Immature natural killer cell (primary cell): ENCODE measurements around the gene HCFC1. TPM values are rescaled to one million over a fixed set of nuclear protein-coding genes. Genes with fewer than 3 reads are reported as not detected.

Experiments
- DNase-seq, 3 donors: peaks; one replicate each; pipeline ENCODE4 v3.0.0; 2022; ENCODE audit warnings: mixed read lengths in 1 of 3
- H3K27ac Mint-ChIP-seq, 6 donors: one replicate each; pipeline ENCODE4 v1.8.0; 2020; ENCODE audit warnings: mixed read lengths in 6 of 6, mild to moderate bottlenecking in 5 of 6, inconsistent platforms in 4 of 6, moderate library complexity in 3 of 6
- H3K27me3 Mint-ChIP-seq, 3 donors: one replicate each; pipeline ENCODE4 v1.8.0; 2020 to 2021; ENCODE audit warnings: low read depth in 3 of 3, mild to moderate bottlenecking in 3 of 3, mixed read lengths in 3 of 3, moderate library complexity in 3 of 3, inconsistent platforms in 1 of 3
- H3K36me3 Mint-ChIP-seq, 3 donors: one replicate each; pipeline ENCODE4 v1.8.0; 2020; ENCODE audit warnings: mixed read lengths in 3 of 3, inconsistent platforms in 2 of 3, mild to moderate bottlenecking in 2 of 3
- H3K4me1 Mint-ChIP-seq, 2 donors: one replicate each; pipeline ENCODE4 v1.8.0; 2020; ENCODE audit warnings: inconsistent platforms in 2 of 2, mild to moderate bottlenecking in 2 of 2, mixed read lengths in 2 of 2, moderate library complexity in 1 of 2
- H3K4me3 Mint-ChIP-seq, 5 donors: one replicate each; pipeline ENCODE4 v1.8.0; 2020; ENCODE audit warnings: mild to moderate bottlenecking in 5 of 5, mixed read lengths in 5 of 5, inconsistent platforms in 3 of 5, moderate library complexity in 3 of 5
- H3K9me3 Mint-ChIP-seq, 6 donors: one replicate each; pipeline ENCODE4 v1.8.0; 2020; ENCODE audit warnings: mild to moderate bottlenecking in 6 of 6, mixed read lengths in 6 of 6, inconsistent platforms in 4 of 6, moderate library complexity in 3 of 6
- polyA plus RNA-seq, 3 donors: library from polyadenylated mRNA; unstranded; fragments of 300-500 nt; fragmentation: Illumina TruSeq; gene quantifications; one replicate each; pipeline ENCODE4 v1.2.3, GENCODE V29; 2021

The HCFC1 gene
- polyA plus RNA-seq, 3 donors from 2014 or later, result 1.0 to 14.6 (median 2.9) TPM

DNA sequence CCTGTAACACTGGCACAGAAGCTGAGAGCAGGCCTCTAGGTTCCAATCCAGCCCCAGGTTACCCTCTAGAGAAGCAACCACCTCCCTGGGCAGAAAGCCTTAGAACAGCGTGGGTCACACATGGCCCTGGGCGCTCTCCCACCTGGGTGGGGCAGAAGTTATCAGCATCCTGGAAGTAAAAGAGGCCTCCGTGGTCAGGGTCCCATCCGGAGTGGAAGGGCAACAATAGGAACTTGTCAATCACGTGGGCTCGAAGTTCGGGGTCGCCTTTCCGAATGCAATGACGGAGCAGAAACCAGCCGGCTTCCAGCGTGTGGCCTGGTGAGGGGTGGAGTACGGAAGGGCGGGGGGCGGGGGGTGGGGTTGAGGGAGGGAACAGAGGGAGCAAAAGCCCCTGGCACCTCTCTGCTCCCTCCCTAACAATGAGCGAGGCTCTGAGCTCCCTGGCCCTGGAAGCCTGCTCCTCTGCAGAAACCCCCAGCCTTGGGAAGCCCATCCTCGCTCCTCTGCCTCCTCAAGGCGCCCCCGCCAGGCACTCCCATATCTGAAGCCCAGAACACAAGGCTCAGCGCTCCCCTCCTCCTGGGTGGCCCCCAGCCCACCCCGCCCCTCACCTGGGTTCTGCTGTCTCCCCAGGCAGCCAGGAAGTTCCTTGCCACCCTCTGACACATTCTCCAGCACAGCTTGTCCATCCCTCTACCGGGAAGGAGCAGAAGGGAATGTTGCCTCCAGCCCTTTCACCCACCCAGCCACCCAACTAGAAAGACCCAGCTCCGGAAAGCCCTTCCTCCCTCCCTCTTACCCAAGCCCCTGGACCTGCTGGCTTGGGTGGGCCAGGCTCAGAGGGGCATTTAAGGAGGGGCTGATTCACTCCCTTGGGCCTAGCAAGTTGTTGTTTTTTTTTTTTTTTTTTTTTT lies 30.0 kb downstream of the HCFC1 start:
- peaks cover 5 to 15% of the 10 kb centered on the region in 2 donors for H3K4me1 Mint-ChIP-seq
- no peak overlapping the region for H3K27ac Mint-ChIP-seq
- DNase-seq, result no peak
- H3K4me3 Mint-ChIP-seq, result peak overlapping the region in 3 of 5 donors; percentile 54 to 69 (median 55)
- no peaks in the 10 kb centered on the region for H3K36me3 Mint-ChIP-seq
- no peaks in the 10 kb centered on the region for H3K9me3 Mint-ChIP-seq
- peaks cover 0 to 9% (median 0%) of the 10 kb centered on the region in 3 donors for H3K27me3 Mint-ChIP-seq

DNA sequence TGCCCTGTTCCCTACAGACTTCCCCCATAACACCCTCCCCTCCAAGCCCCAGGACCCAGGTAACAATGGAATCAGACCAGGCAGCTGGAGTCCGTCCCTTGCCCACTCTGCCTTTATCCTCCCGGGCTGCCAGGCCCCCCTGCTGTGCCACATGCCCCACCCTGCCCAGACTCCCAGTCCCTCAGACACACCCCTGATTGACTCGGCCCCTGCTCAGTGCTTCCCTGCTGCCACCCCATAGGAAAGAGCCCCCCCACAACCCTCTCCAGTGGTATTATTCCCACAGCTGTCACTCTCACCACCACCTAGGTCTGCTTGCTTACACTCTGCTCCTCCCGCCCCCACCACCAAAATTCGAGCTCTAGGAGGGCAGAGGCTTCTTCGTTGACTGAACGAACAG lies 32.0 kb downstream of the HCFC1 start:
- Mint-ChIP-seq H3K27me3 (peaks cover 0 to 7% (median 0%) of the 10 kb centered on the region in 3 donors), H3K4me3 (no peak overlapping the region), H3K27ac (no peak overlapping the region), H3K36me3 (no peaks in the 10 kb centered on the region), H3K9me3 (no peaks in the 10 kb centered on the region), H3K4me1 (peaks cover 5 to 15% of the 10 kb centered on the region in 2 donors)
- no peak for DNase-seq

GRCh38 chrX:153938226-153938786 lies 33.3 kb downstream of the HCFC1 start:
- H3K36me3 Mint-ChIP-seq, result no peaks in the 10 kb centered on the region
- no peak for DNase-seq
- H3K27me3 Mint-ChIP-seq, result peaks cover 0 to 8% (median 0%) of the 10 kb centered on the region in 3 donors
- H3K27ac Mint-ChIP-seq, result no peak overlapping the region
- H3K4me1 Mint-ChIP-seq, result peaks cover 14 to 20% of the 10 kb centered on the region in 2 donors
- no peak overlapping the region for H3K4me3 Mint-ChIP-seq
- no peaks in the 10 kb centered on the region for H3K9me3 Mint-ChIP-seq

- H3K4me1 Mint-ChIP-seq, result peaks cover 14 to 20% of the 10 kb centered on the region in 2 donors
- no peak overlapping the region for H3K4me3 Mint-ChIP-seq
- no peaks in the 10 kb centered on the region for H3K36me3 Mint-ChIP-seq
- no peaks in the 10 kb centered on the region for H3K9me3 Mint-ChIP-seq
- no peak for DNase-seq
- H3K27ac Mint-ChIP-seq, result peak overlapping the region in 1 of 6 donors; percentile 62
- H3K27me3 Mint-ChIP-seq, result peaks cover 0 to 8% (median 0%) of the 10 kb centered on the region in 3 donors
These were observed 34.6 kb downstream of the HCFC1 start for GRCh38 chrX:153937056-153937455.

DNA sequence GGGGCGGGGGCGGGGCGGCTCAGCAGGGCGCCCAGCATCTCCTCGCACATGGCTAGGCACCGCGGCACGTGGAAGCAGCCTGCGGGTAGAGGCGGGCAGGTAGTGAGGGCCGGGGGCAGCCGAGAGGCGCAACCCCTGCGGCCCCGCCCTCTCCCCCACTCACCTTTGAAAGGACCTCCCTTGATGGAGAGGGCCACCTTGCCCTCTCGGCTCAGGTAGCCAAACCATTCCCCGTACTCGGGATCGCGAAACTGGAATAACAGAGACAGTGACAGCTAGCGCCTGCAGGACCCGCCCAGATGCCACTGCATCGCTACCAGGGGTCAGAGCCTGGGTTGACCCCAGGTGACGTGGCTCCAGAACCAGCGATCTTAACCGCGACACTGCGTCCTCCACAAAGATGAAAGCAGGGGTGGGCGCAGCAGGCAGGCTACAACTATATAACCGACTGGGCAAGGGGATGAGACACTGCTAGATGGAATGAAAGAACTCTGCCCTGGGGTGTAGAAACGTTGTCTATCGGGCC lies 36.2 kb downstream of the HCFC1 start:
- Mint-ChIP-seq H3K36me3 (peaks cover 0 to 3% (median 3%) of the 10 kb centered on the region in 3 donors), H3K9me3 (no peaks in the 10 kb centered on the region), H3K4me1 (peaks cover 9 to 16% of the 10 kb centered on the region in 2 donors), H3K27me3 (peaks cover 0 to 10% (median 0%) of the 10 kb centered on the region in 3 donors), H3K4me3 (peak overlapping the region; percentile 33 to 74 (median 73)), H3K27ac (peak overlapping the region in 4 of 6 donors; percentile 50 to 66 (median 60))
- no peak for DNase-seq

GRCh38 chrX:153934762-153935325 lies 36.8 kb downstream of the HCFC1 start, which contains the start of gene NAA10:
NAA10 (minus strand) TSS chrX:153935037; CDS start chrX:153934904, 133 bp downstream.
- H3K4me3 Mint-ChIP-seq, result peak within 1 kb of the TSS; percentile 82 to 88 (median 85)
- DNase-seq, result peak; percentile 70 to 79 (median 77)
- peaks cover 0 to 3% (median 3%) of the 10 kb centered on the region in 3 donors for H3K36me3 Mint-ChIP-seq
- peaks cover 0 to 9% (median 0%) of the 10 kb centered on the region in 3 donors for H3K27me3 Mint-ChIP-seq
- peaks cover 9 to 16% of the 10 kb centered on the region in 2 donors for H3K4me1 Mint-ChIP-seq
- no peaks in the 10 kb centered on the region for H3K9me3 Mint-ChIP-seq
- peak within 1 kb of the TSS in 5 of 6 donors; percentile 67 to 83 (median 80) for H3K27ac Mint-ChIP-seq

DNA sequence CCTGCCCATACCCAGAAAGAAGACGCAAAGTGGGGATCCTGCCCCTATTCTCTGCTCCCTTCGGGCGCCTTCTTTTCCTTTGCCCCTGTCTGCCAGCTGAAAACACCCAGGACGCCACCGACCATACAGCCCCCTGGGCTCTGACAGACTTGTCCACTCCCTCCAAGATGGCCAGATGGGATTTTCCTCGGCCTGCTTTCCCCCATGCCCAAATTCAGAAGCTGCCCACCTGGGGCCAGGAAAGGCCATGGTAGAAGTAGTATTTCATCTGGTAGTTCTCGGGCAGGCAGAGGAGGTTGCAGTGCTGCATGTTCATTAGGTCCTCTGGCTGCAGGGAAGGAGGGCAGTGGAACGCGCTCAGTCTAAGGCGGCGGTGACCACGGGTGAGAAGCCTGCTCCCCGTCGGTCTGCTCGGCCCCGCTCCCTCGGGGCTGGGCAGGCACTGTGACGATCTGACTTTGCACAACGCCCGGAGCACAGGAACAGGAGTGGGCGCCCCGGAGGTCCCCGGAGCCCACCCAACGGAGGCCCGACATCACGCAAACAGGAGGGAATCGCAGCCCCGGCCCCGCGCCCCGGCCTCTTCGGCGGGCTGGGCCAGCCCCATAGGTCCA lies 37.4 kb downstream of the HCFC1 start:
- H3K9me3 Mint-ChIP-seq, result no peaks in the 10 kb centered on the region
- H3K27ac Mint-ChIP-seq, result peak overlapping the region in 5 of 6 donors; percentile 67 to 83 (median 80)
- peaks cover 0 to 3% (median 3%) of the 10 kb centered on the region in 3 donors for H3K36me3 Mint-ChIP-seq
- H3K4me3 Mint-ChIP-seq, result peak overlapping the region; percentile 82 to 88 (median 85)
- peaks cover 11 to 17% of the 10 kb centered on the region in 2 donors for H3K4me1 Mint-ChIP-seq
- no peak for DNase-seq
- peaks cover 0 to 6% (median 0%) of the 10 kb centered on the region in 3 donors for H3K27me3 Mint-ChIP-seq

- DNase-seq, result no peak
- Mint-ChIP-seq H3K4me3 (peak overlapping the region; percentile 82 to 88 (median 85)), H3K27me3 (peaks cover 0 to 6% (median 0%) of the 10 kb centered on the region in 3 donors), H3K9me3 (no peaks in the 10 kb centered on the region), H3K27ac (peak overlapping the region in 5 of 6 donors; percentile 67 to 83 (median 80)), H3K36me3 (peaks cover 0 to 3% (median 3%) of the 10 kb centered on the region in 3 donors), H3K4me1 (peaks cover 16 to 21% of the 10 kb centered on the region in 2 donors)
These were observed 37.9 kb downstream of the HCFC1 start for GRCh38 chrX:153933748-153934147.

GRCh38 chrX:153932220-153932915 lies 39.2 kb downstream of the HCFC1 start:
- no peak for DNase-seq
- Mint-ChIP-seq H3K9me3 (no peaks in the 10 kb centered on the region), H3K4me3 (no peak overlapping the region), H3K27ac (no peak overlapping the region), H3K36me3 (peaks cover 0 to 3% (median 3%) of the 10 kb centered on the region in 3 donors), H3K4me1 (peaks cover 28 to 30% of the 10 kb centered on the region in 2 donors), H3K27me3 (peaks cover 4 to 12% (median 5%) of the 10 kb centered on the region in 3 donors)

- Mint-ChIP-seq H3K4me3 (no peak overlapping the region), H3K27me3 (peaks cover 9 to 16% (median 9%) of the 10 kb centered on the region in 3 donors), H3K9me3 (no peaks in the 10 kb centered on the region), H3K27ac (peak overlapping the region in 4 of 6 donors; percentile 16 to 72 (median 51)), H3K36me3 (peaks cover 0 to 3% (median 3%) of the 10 kb centered on the region in 3 donors), H3K4me1 (peaks cover 34 to 36% of the 10 kb centered on the region in 2 donors)
- no peak for DNase-seq
These were observed 39.9 kb downstream of the HCFC1 start for GRCh38 chrX:153931748-153932147.

DNA sequence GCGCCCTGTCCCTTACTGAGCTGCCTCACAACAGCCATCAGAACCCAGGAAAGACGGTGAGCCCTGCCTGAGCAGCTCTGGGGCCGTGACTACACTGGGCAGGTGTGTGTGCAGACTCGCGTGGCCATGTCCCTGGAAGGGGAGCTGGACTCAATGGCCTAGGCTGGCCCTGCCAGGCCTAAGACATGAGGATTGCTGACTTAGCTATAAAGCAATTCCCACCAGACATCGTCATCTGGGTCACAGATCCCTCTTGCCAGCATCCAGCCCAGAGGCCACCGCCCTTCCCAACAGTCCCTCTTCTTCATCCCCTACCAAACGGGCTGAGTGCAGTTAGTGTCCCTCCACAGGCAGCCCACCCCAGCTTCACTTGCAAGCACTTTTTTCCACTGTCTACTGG lies 40.5 kb downstream of the HCFC1 start:
- Mint-ChIP-seq H3K27me3 (peaks cover 11 to 17% (median 12%) of the 10 kb centered on the region in 3 donors), H3K9me3 (no peaks in the 10 kb centered on the region), H3K4me1 (peaks cover 36 to 39% of the 10 kb centered on the region in 2 donors), H3K4me3 (peak overlapping the region in 1 of 5 donors; percentile 12), H3K27ac (peak overlapping the region in 5 of 6 donors; percentile 11 to 72 (median 34)), H3K36me3 (peaks cover 0 to 3% (median 3%) of the 10 kb centered on the region in 3 donors)
- DNase-seq, result no peak
